Heart left ventricle (tissue), 16 donors: ENCODE results near the gene FAM180A. TPM values are rescaled to one million over a fixed set of nuclear protein-coding genes. Genes with fewer than 3 reads are reported as not detected.

Source experiments
- ATAC-seq, 4 donors: fragments of 200-7000 bp; cut with Tn5 transposase; one replicate each; pipeline ENCODE4 v1.9.1; 2020 to 2022; ENCODE audit warnings: moderate library complexity in 4 of 4, mild to moderate bottlenecking in 3 of 4, moderate number of reproducible peaks in 1 of 4
- DNase-seq, 5 donors: peaks; one replicate each; pipeline ENCODE4 v3.0.0-alpha.2; 2020
- H3K27ac ChIP-seq, 12 donors: fragments of 200-600 bp; sonication (generic) in 4 of 12; one replicate each; pipeline versions ENCODE4 v1.5.0 to v1.8.0; 2016 to 2022; ENCODE audit warnings: mild to moderate bottlenecking in 2 of 12
- H3K27me3 ChIP-seq, 9 donors: fragments of 200-600 bp; sonication (generic) in 2 of 9; one replicate each; pipeline versions ENCODE4 v1.5.1 to v1.8.0; 2016 to 2022; ENCODE audit warnings: mild to moderate bottlenecking in 3 of 9
- H3K36me3 ChIP-seq, 9 donors: fragments of 200-600 bp; sonication (generic) in 2 of 9; one replicate each; pipeline versions ENCODE4 v1.5.0 to v1.8.0; 2018 to 2022; ENCODE audit warnings: mild to moderate bottlenecking in 2 of 9
- H3K4me1 ChIP-seq, 12 donors: fragments of 200-600 bp; sonication (generic) in 4 of 12; one replicate each; pipeline versions ENCODE4 v1.5.0 to v1.8.0; 2016 to 2022; ENCODE audit warnings: mild to moderate bottlenecking in 3 of 12
- H3K4me3 ChIP-seq, 12 donors: fragments of 200-600 bp; sonication (generic) in 4 of 12; one replicate each; pipeline versions ENCODE4 v1.5.0 to v1.8.0; 2017 to 2022; ENCODE audit warnings: mild to moderate bottlenecking in 9 of 12, moderate library complexity in 4 of 12
- H3K9me3 ChIP-seq, 12 donors: fragments of 200-600 bp; sonication (generic) in 4 of 12; one replicate each; pipeline versions ENCODE4 v1.5.0 to v1.8.0; 2016 to 2022; ENCODE audit warnings: mild to moderate bottlenecking in 1 of 12
- POLR2A ChIP-seq, 2 donors: fragments of 450-650 bp; IDR thresholded peaks; one replicate each; pipeline ENCODE4 v1.6.1; 2017; ENCODE audit warnings: antibody characterized with exemption in 2 of 2, mild to moderate bottlenecking in 2 of 2, moderate library complexity in 2 of 2
- WGBS, 4 donors: extraction: QIAGEN DNeasy Blood & Tissue Kit in 2 of 4; methylation state at CpG; one replicate each; pipeline versions ENCODE4 v1.1.5 to v1.1.7; 2013 to 2018; 5-methylcytosine and 5-hydroxymethylcytosine counted together
- intact Hi-C, 10 donors: fragments of 100-400 bp; cut with DNase I; formaldehyde crosslinking; loops; one replicate each; pipeline versions ENCODE4 v1.11.1 to v1.14.2; 2022
- polyA plus RNA-seq, 2 donors: library from polyadenylated mRNA; stranded (reverse); fragments of 200-250 nt; gene quantifications; one replicate each; pipeline ENCODE4 v1.2.3, GENCODE V29; 2013
- total RNA-seq, 9 donors: library from RNA; depleted of rRNA in 2 of 9; stranded (reverse); fragments of >200 nt in 2 of 9; fragmentation: NEBNext Ultra II Directional in 3 of 9; extraction: Animal tissue kit (Norgen Biotek cat#: 25700) in 3 of 9; gene quantifications; one replicate each; pipeline versions ENCODE4 v1.1.0 to v1.2.4, GENCODE V29; 2016 to 2023
- TF ChIP-seq, protein P1 (sequence below), 12 donors: fragments of 200-600 bp; sonication (generic) in 4 of 12; IDR thresholded peaks; one replicate each; pipeline versions ENCODE4 v1.5.0 to v1.8.0; 2018 to 2022; ENCODE audit warnings: antibody characterized with exemption in 12 of 12, mild to moderate bottlenecking in 5 of 12
- donor health status: ischemic (EF 13 %, LVEDD 7.1; RV severe dilation, severe dysfunction).
- donor health status: healthy with polysubstance abuse.
- donor health status: DM: no; HTN: yes; CAD: no.
- donor health status: DM: no; HTN: no; CAD: no.
- donor health status: ischemic (EF 25% LVEDD 6.9; RV normal size, moderate dysfunction).
- donor health status: ischemic (EF 25% LVEDD 5.7; RV mildly dilated, moderate dysfunction).
- donor health status: healthy.
- donor health status: DM: yes; HTN: yes; CAD: no.
- donor health status: ischemic (EF 35%, LVEDD 5.7; RV mildly dilated, moderate dysfunction).
- donor health status: nonischemic (EF 11% LVEDD 7.7; RV severe dilation, severe dysfunction).
- donor health status: DM: yes; HTN: yes; CAD: no.
- donor health status: PGD.
- donor health status: ischemic (EF 29% LVEDD 5.4; RV normal size, mild dysfunction).
- donor health status: nonischemic (EF 23%, LVEDD 6.1; RV moderate dilation, normal function).

Gene FAM180A
- total and polyA plus RNA-seq, 11 donors = 7.9 to 63.5 (median 20.8) TPM

DNA sequence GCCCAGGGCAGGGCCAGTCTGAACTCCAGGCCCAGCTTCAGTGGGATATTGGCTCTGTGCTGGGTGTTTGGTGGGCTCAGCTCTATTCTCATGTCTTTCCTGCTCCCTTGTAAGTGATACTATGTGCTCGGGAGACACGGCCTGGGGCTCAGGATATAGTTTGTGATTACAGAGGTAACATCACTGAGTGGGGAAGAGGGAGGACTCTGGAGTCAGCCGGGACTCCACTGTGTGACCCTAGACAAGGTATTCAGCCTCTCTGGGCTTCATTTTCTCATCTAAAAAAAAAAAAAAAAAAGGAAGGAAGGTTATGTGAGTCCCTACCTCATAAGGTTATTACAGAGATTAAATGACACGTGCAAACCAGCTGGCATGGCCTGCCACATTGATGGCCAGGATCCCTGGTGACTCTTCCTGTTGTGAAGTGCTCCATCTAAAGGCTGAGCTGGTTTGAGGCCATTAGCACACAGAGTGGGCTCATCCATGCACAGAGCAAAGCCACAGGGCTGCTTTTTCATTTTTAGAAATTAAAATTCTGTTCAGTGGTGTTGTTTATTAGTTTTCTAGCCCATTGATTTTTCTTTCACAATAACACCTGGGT is 36.3 kb downstream of the FAM180A start:
- H3K27me3 ChIP-seq = no peaks in the 10 kb centered on the region
- peak overlapping the region in 1 of 12 donors; percentile 7 for H3K27ac ChIP-seq
- intact Hi-C loops = no loop called here
- H3K36me3 ChIP-seq = no peaks in the 10 kb centered on the region
- DNase-seq = no peak
- peak in 3 of 4 donors; percentile 32 to 60 (median 43) for ATAC-seq
- H3K4me3 ChIP-seq = no peak overlapping the region
- TF ChIP-seq POLR2A (IDR thresholded peaks at IDR 0.05) = no peak
- TF ChIP-seq, protein P1, sequence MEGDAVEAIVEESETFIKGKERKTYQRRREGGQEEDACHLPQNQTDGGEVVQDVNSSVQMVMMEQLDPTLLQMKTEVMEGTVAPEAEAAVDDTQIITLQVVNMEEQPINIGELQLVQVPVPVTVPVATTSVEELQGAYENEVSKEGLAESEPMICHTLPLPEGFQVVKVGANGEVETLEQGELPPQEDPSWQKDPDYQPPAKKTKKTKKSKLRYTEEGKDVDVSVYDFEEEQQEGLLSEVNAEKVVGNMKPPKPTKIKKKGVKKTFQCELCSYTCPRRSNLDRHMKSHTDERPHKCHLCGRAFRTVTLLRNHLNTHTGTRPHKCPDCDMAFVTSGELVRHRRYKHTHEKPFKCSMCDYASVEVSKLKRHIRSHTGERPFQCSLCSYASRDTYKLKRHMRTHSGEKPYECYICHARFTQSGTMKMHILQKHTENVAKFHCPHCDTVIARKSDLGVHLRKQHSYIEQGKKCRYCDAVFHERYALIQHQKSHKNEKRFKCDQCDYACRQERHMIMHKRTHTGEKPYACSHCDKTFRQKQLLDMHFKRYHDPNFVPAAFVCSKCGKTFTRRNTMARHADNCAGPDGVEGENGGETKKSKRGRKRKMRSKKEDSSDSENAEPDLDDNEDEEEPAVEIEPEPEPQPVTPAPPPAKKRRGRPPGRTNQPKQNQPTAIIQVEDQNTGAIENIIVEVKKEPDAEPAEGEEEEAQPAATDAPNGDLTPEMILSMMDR (IDR thresholded peaks at IDR 0.05) = peak in 2 of 12 donors; percentile 10 to 17
- H3K9me3 ChIP-seq = no peaks in the 10 kb centered on the region
- WGBS, 4 donors = 49 to 64% (median 58%) methylated on average over 4 of the region's 4 CpGs
- peaks cover 0 to 23% (median 11%) of the 10 kb centered on the region in 12 donors for H3K4me1 ChIP-seq

DNA sequence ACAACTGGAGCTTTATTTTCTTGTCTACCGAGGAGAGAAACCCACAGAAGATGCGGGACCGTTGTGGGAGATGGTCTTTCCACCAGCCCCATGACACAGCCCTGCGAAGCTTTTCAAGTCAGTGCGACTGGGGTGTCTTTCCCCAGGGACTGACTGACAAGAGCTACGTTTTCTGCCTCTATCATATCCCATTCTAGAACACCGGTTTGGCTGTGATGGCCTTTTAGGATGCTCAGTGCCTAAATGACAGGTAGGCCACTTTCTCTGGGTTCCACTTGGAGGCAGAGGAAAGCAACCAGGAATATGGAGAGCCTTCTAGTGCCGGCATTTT is 37.5 kb downstream of the FAM180A start:
- 57 to 68% (median 65%) methylated on average over 8 of the region's 8 CpGs for WGBS, 4 donors
- Histone ChIP-seq H3K27me3 (no peaks in the 10 kb centered on the region), H3K4me3 (no peak overlapping the region), H3K4me1 (peaks cover 0 to 23% (median 11%) of the 10 kb centered on the region in 12 donors), H3K9me3 (no peaks in the 10 kb centered on the region), H3K27ac (no peak overlapping the region), H3K36me3 (no peaks in the 10 kb centered on the region)
- intact Hi-C loops = no loop called here
- TF ChIP-seq, protein P1 (IDR thresholded peaks at IDR 0.05) = no peak
- ATAC-seq = no peak
- no peak for DNase-seq

DNA sequence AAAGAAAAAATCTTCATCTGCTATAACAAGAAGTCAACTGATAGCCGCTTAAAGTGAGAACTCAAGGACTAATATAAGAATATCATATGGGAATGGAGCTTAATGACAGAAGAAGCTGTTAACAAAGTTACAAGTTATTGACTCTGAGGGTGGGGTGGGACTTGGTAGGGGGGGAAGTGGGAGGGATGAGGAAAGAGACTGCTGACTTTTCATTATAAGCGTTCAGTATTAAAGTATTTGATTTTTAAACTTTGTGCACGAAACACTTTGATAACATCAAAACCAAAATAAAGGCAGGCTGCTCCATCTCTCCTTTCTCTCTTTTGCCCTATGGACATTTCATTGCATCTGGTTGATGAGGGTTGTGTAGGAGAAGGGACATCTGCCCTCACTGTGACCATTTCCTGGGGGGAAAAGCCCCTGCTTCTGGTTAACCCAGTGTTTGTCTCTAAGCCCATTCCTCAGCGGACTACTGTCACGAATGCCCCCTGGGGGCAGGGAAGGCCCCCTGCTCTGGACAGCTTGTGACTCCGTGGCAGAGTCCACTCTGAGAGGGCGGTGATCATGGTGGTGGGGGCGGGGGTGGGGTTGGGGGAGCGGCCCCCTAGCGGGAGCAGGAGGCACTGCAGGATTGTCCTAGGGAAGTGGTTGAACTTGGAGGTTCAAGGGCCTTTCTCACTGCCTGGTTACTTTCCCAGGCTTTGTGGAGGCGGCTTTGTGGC is 38.0 kb downstream of the FAM180A start:
- intact Hi-C loops = no loop called here
- H3K36me3 ChIP-seq = no peaks in the 10 kb centered on the region
- WGBS, 4 donors = 43 to 59% (median 52%) methylated on average over 10 to 11 of the region's 11 CpGs
- ATAC-seq (peak in 1 of 4 donors; percentile 44), DNase-seq (no peak)
- H3K27me3 ChIP-seq = no peaks in the 10 kb centered on the region
- H3K4me1 ChIP-seq = peaks cover 0 to 23% (median 11%) of the 10 kb centered on the region in 12 donors
- H3K9me3 ChIP-seq = no peaks in the 10 kb centered on the region
- H3K4me3 ChIP-seq = peak overlapping the region in 1 of 12 donors; percentile 11
- H3K27ac ChIP-seq = no peak overlapping the region
- no peak for TF ChIP-seq POLR2A (IDR thresholded peaks at IDR 0.05)
- TF ChIP-seq, protein P1 (IDR thresholded peaks at IDR 0.05) = peak; percentile 35 to 73 (median 49)

DNA sequence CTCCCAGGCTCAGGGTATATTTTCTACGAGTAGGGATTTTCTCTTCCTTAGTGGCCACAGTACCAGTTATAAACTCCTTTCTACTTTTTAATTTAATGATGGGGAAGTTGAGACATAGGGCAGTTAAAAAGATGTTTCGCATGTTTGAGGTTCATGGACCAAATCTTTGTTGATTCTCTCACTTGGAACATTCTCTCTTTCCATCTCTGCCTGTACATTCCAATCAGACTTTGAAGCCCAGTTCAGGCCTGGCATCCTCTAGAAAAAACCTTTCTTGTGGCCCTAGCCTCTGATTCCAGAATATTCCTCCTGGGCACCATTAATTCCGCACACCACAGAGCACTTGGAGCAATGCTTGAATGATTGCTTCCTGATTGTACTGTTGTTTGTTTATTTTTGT is 39.1 kb downstream of the FAM180A start:
- no peak overlapping the region for H3K4me3 ChIP-seq
- peaks cover 0 to 23% (median 11%) of the 10 kb centered on the region in 12 donors for H3K4me1 ChIP-seq
- TF ChIP-seq, protein P1 (IDR thresholded peaks at IDR 0.05) = no peak
- no peak for TF ChIP-seq POLR2A (IDR thresholded peaks at IDR 0.05)
- no peaks in the 10 kb centered on the region for H3K27me3 ChIP-seq
- DNase-seq = no peak
- intact Hi-C loops = no loop called here
- ATAC-seq = no peak
- H3K36me3 ChIP-seq = no peaks in the 10 kb centered on the region
- H3K27ac ChIP-seq = no peak overlapping the region
- 96 to 99% (median 97%) methylated on average over 3 of the region's 3 CpGs for WGBS, 4 donors
- H3K9me3 ChIP-seq = no peaks in the 10 kb centered on the region
